Mononuclear cell (primary cell): Measurements from ENCODE around the gene PTPRG. TPM values are rescaled to one million over a fixed set of nuclear protein-coding genes. Genes with fewer than 3 reads are reported as not detected.

ENCODE experiments used
- H3K27me3 ChIP-seq: 2 replicates; pipeline ENCODE4 v1.6.0; 2011; ENCODE audit warnings: low read length, control low read depth; ENCODE audit not compliant: insufficient read depth
- H3K4me1 ChIP-seq: 2 replicates; pipeline ENCODE4 v1.5.1; 2011; ENCODE audit warnings: mild to moderate bottlenecking, low read length, control low read depth; ENCODE audit not compliant: insufficient read depth
- H3K4me3 ChIP-seq: 2 replicates; pipeline ENCODE4 v1.5.1; 2011; ENCODE audit warnings: mild to moderate bottlenecking, low read length, moderate library complexity
- H3K9me3 ChIP-seq: 2 replicates; pipeline ENCODE4 v1.5.1; 2011; ENCODE audit warnings: low read depth, mild to moderate bottlenecking, control low read depth, low read length
- total RNA-seq: library from RNA; depleted of rRNA; stranded (reverse); fragments of >200 nt; gene quantifications from one replicate; pipeline ENCODE4 v1.2.3, GENCODE V29; 2012

The PTPRG gene
- total RNA-seq, 1 donor: 0.42 TPM

- H3K4me3 ChIP-seq: no peak overlapping the region
- H3K9me3 ChIP-seq: no peaks in the 10 kb centered on the region
- peaks cover 4% of the 10 kb centered on the region for H3K4me1 ChIP-seq
- no peaks in the 10 kb centered on the region for H3K27me3 ChIP-seq
These were observed 623.2 kb downstream of the PTPRG start for GRCh38 chr3:62184559-62184958.

GRCh38 chr3:62187022-62187431 is 625.7 kb downstream of the PTPRG start:
- no peak overlapping the region for H3K4me3 ChIP-seq
- H3K4me1 ChIP-seq: peaks cover 4% of the 10 kb centered on the region
- no peaks in the 10 kb centered on the region for H3K27me3 ChIP-seq
- H3K9me3 ChIP-seq: no peaks in the 10 kb centered on the region

- H3K4me3 ChIP-seq: no peak overlapping the region
These were observed 627.5 kb downstream of the PTPRG start for GRCh38 chr3:62188681-62189375.

GRCh38 chr3:62189376-62189698 is 628.0 kb downstream of the PTPRG start:
- Histone ChIP-seq H3K4me1 (peaks cover 4% of the 10 kb centered on the region), H3K9me3 (no peaks in the 10 kb centered on the region), H3K27me3 (no peaks in the 10 kb centered on the region), H3K4me3 (no peak overlapping the region)

More at GRCh38 chr3:62188681-62189375, 627.5 kb downstream of the PTPRG start:
- Histone ChIP-seq H3K9me3 (no peaks in the 10 kb centered on the region), H3K27me3 (no peaks in the 10 kb centered on the region), H3K4me1 (peaks cover 4% of the 10 kb centered on the region)

GRCh38 chr3:62192891-62193290 is 631.5 kb downstream of the PTPRG start:
- Histone ChIP-seq H3K27me3 (no peaks in the 10 kb centered on the region), H3K4me3 (no peak overlapping the region), H3K9me3 (no peaks in the 10 kb centered on the region), H3K4me1 (peaks cover 4% of the 10 kb centered on the region)

- Histone ChIP-seq H3K4me1 (peaks cover 2% of the 10 kb centered on the region), H3K4me3 (no peak overlapping the region), H3K9me3 (no peaks in the 10 kb centered on the region), H3K27me3 (no peaks in the 10 kb centered on the region)
These were observed 632.4 kb downstream of the PTPRG start for GRCh38 chr3:62193586-62194345.

- H3K4me1 ChIP-seq: no peaks in the 10 kb centered on the region
- H3K4me3 ChIP-seq: no peak overlapping the region
- H3K27me3 ChIP-seq: no peaks in the 10 kb centered on the region
- H3K9me3 ChIP-seq: no peaks in the 10 kb centered on the region
These were observed 636.1 kb downstream of the PTPRG start for GRCh38 chr3:62197350-62198012.

- H3K4me1 ChIP-seq: no peaks in the 10 kb centered on the region
- H3K27me3 ChIP-seq: no peaks in the 10 kb centered on the region
- no peak overlapping the region for H3K4me3 ChIP-seq
- no peaks in the 10 kb centered on the region for H3K9me3 ChIP-seq
These were observed 637.8 kb downstream of the PTPRG start for GRCh38 chr3:62199126-62199525.

- H3K4me3 ChIP-seq: no peak overlapping the region
- H3K27me3 ChIP-seq: no peaks in the 10 kb centered on the region
- H3K4me1 ChIP-seq: no peaks in the 10 kb centered on the region
- H3K9me3 ChIP-seq: no peaks in the 10 kb centered on the region
These were observed 640.2 kb downstream of the PTPRG start for GRCh38 chr3:62201438-62202035.

- Histone ChIP-seq H3K27me3 (no peaks in the 10 kb centered on the region), H3K4me3 (no peak overlapping the region), H3K9me3 (no peaks in the 10 kb centered on the region)
These were observed 641.8 kb downstream of the PTPRG start for GRCh38 chr3:62203152-62203551.

GRCh38 chr3:62203561-62203960 is 642.2 kb downstream of the PTPRG start:
- Histone ChIP-seq H3K4me3 (no peak overlapping the region), H3K4me1 (no peaks in the 10 kb centered on the region), H3K9me3 (no peaks in the 10 kb centered on the region), H3K27me3 (no peaks in the 10 kb centered on the region)

More at GRCh38 chr3:62203152-62203551, 641.8 kb downstream of the PTPRG start:
- H3K4me1 ChIP-seq: no peaks in the 10 kb centered on the region

- no peak overlapping the region for H3K4me3 ChIP-seq
- no peaks in the 10 kb centered on the region for H3K4me1 ChIP-seq
- H3K27me3 ChIP-seq: no peaks in the 10 kb centered on the region
- no peaks in the 10 kb centered on the region for H3K9me3 ChIP-seq
These were observed 645.8 kb downstream of the PTPRG start for GRCh38 chr3:62207197-62207596.

GRCh38 chr3:62208385-62208784 is 647.0 kb downstream of the PTPRG start:
- H3K9me3 ChIP-seq: no peaks in the 10 kb centered on the region
- H3K4me1 ChIP-seq: no peaks in the 10 kb centered on the region
- H3K27me3 ChIP-seq: no peaks in the 10 kb centered on the region
- no peak overlapping the region for H3K4me3 ChIP-seq

GRCh38 chr3:62209101-62209500 is 647.7 kb downstream of the PTPRG start:
- no peak overlapping the region for H3K4me3 ChIP-seq
- no peaks in the 10 kb centered on the region for H3K4me1 ChIP-seq
- H3K27me3 ChIP-seq: no peaks in the 10 kb centered on the region
- no peaks in the 10 kb centered on the region for H3K9me3 ChIP-seq

GRCh38 chr3:62210011-62210410 is 648.6 kb downstream of the PTPRG start:
- H3K4me3 ChIP-seq: no peak overlapping the region
- H3K27me3 ChIP-seq: no peaks in the 10 kb centered on the region
- H3K9me3 ChIP-seq: no peaks in the 10 kb centered on the region
- H3K4me1 ChIP-seq: no peaks in the 10 kb centered on the region
